GM10266 (cell line): Measurements from ENCODE around the gene ST3GAL5.
"Not testable (repeated sequence)": the region's sequence is repeated elsewhere in the genome, so short reads cannot be mapped to it uniquely, and the experiment has no call there.

ENCODE experiments used
- DNase-seq: peaks from one replicate; pipeline ENCODE4 v3.0.0; 2012; ENCODE audit errors: extremely low spot score
- TF ChIP-seq, protein P1 (sequence below): IDR thresholded peaks from 2 replicates; pipeline ENCODE4 v1.5.1; 2012; ENCODE audit warnings: mild to moderate bottlenecking, low read depth; ENCODE audit not compliant: control insufficient read depth, insufficient read depth; ENCODE audit errors: missing control alignments

The ST3GAL5 gene

DNA sequence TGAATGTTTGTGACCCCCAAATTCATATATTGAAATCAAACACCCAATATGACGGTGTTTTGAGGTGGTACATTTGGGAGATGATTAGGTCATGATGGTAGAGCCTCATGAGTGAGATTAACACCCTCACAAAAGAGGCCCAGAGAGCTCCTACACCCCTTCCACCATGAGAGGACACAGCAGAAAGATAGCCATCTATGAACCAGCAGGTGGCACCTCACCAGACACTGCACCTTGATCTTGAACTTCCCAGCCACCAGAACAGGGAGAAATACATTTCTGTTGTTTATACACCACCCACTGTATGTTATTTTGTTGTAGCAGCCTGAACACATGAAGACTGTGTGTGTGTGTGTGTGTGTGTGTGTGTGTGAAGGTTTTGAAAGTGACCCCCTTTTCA is 58.1 kb downstream of the ST3GAL5 start:
- DNase-seq = no peak
- TF ChIP-seq, protein P1, sequence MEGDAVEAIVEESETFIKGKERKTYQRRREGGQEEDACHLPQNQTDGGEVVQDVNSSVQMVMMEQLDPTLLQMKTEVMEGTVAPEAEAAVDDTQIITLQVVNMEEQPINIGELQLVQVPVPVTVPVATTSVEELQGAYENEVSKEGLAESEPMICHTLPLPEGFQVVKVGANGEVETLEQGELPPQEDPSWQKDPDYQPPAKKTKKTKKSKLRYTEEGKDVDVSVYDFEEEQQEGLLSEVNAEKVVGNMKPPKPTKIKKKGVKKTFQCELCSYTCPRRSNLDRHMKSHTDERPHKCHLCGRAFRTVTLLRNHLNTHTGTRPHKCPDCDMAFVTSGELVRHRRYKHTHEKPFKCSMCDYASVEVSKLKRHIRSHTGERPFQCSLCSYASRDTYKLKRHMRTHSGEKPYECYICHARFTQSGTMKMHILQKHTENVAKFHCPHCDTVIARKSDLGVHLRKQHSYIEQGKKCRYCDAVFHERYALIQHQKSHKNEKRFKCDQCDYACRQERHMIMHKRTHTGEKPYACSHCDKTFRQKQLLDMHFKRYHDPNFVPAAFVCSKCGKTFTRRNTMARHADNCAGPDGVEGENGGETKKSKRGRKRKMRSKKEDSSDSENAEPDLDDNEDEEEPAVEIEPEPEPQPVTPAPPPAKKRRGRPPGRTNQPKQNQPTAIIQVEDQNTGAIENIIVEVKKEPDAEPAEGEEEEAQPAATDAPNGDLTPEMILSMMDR = peak; percentile 29

- not testable (repeated sequence) for DNase-seq
Measured at GRCh38 chr2:85829394-85829793, 59.4 kb downstream of the ST3GAL5 start.

- no peak for DNase-seq
- TF ChIP-seq, protein P1 = no peak
Measured at GRCh38 chr2:85828725-85829124, 60.1 kb downstream of the ST3GAL5 start.

DNA sequence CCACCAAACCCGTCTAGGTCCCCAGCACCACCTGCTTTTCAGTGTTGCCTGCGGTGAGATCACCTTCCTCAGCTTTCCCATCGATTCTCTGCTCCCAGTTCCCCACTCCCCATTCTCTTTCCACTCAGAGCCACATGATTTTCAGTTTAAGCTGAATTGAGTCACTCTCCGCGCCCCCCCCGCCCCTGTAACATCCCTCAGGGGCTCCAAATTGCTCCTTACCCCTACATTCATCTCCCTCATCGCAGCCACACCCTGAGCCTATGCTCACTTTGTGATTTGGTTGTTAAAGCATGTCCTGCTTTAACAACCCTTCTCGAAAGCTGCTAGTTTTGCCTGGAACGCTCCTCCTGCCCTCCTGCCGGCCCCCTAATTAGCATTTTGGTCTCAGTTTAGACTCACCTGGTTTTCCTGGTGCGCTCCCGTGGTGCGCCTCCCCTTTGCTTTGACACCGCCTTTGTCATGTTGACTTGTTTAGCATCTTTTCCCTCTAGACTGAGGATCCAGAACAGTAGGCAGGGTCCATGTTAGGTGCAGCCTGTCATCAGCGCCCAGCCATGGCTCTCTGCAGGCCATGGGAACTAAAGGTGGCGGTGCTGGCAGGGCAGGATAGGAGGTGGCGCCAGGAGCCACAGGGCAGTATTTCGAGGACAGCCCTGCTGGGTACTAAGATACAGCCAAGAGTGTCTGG is 60.8 kb downstream of the ST3GAL5 start:
- no peak for DNase-seq
- TF ChIP-seq, protein P1 = no peak

GRCh38 chr2:85826990-85827878 is 61.6 kb downstream of the ST3GAL5 start:
- peak; percentile 81 for DNase-seq
- TF ChIP-seq, protein P1 = peak; percentile 92

- TF ChIP-seq, protein P1 = no peak
- no peak for DNase-seq
Measured at GRCh38 chr2:85823951-85824350, 64.8 kb downstream of the ST3GAL5 start.

DNA sequence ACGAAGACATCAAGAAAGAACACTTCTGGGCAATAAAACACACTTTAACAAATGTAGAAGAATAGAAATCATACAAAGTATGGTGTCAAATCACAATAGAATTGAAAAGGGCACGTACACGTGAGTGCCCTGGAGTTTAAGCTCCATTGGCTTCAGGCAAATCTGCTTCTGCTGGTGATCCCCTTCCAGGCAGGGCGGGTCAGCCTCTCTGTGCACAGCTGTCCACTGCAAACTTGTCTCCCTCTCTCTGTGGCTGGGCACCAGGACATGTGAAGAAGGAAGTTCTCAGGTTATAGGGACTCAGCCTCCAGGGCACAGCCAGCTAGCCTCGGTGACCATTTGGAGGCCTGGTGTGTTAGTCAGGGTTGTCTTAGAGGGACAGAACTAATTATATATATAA is 66.0 kb downstream of the ST3GAL5 start:
- TF ChIP-seq, protein P1 = no peak
- no peak for DNase-seq
